ENCODE results near the gene FAM161B. TPM values are rescaled to one million over a fixed set of nuclear protein-coding genes. Genes with fewer than 3 reads are reported as not detected.
A peak's percentile ranks its signal among the peaks of the same experiment; 100 is the strongest.

The FAM161B gene
- total RNA-seq, 2 donors from 2014 or later, result 0.97 to 1.3 TPM

DNA sequence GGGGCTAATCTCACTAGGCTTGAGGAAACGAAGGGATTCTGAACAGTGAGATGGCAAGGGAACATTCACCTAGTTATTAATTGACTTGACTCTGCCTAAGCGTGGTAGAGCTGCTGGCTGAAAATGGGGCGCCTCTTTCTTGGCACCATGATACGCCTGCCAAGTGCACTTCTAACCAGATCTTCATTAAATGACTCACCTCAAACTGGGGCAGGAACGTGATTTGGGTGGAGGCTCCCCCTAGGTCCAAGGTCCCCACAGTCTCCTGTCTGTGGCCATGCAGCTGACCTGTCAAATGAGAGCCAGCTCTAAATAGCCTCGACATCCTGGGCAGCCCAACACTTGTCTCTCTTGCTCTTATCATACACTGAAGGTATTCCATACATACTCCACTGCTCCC is 26.2 kb upstream of the FAM161B start:
- H3K9me3 ChIP-seq (ENCODE audit: control insufficient read depth, low read length), result no peaks in the 10 kb centered on the region
- H3K36me3 ChIP-seq (ENCODE audit: control insufficient read depth, insufficient read depth, low read length), result peaks cover 20% of the 10 kb centered on the region
- no peak overlapping the region for H3K4me3 ChIP-seq (ENCODE audit: low read length)
- WGBS, 2 experiments (ENCODE audit: insufficient coverage in 1 of 2, insufficient read length in 1 of 2), result 96% methylated on average over 5 to 6 of the region's 6 CpGs
- H3K9ac ChIP-seq (ENCODE audit: extremely low read depth, low read length, poor library complexity, severe bottlenecking), result no peak overlapping the region
- H3K4me1 Mint-ChIP-seq, result peaks cover 6% of the 10 kb centered on the region
- peaks cover 34% of the 10 kb centered on the region for H3K36me3 Mint-ChIP-seq (ENCODE audit: low read depth)
- H3K27ac Mint-ChIP-seq, result peak overlapping the region; percentile 21
- no peaks in the 10 kb centered on the region for H3K9me3 Mint-ChIP-seq
- H3K27me3 Mint-ChIP-seq (ENCODE audit: insufficient read depth), result no peaks in the 10 kb centered on the region
- H3K27ac ChIP-seq (ENCODE audit: low read depth, low read length), result no peak overlapping the region
- TF ChIP-seq, protein P1, sequence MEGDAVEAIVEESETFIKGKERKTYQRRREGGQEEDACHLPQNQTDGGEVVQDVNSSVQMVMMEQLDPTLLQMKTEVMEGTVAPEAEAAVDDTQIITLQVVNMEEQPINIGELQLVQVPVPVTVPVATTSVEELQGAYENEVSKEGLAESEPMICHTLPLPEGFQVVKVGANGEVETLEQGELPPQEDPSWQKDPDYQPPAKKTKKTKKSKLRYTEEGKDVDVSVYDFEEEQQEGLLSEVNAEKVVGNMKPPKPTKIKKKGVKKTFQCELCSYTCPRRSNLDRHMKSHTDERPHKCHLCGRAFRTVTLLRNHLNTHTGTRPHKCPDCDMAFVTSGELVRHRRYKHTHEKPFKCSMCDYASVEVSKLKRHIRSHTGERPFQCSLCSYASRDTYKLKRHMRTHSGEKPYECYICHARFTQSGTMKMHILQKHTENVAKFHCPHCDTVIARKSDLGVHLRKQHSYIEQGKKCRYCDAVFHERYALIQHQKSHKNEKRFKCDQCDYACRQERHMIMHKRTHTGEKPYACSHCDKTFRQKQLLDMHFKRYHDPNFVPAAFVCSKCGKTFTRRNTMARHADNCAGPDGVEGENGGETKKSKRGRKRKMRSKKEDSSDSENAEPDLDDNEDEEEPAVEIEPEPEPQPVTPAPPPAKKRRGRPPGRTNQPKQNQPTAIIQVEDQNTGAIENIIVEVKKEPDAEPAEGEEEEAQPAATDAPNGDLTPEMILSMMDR (conservative IDR thresholded peaks at IDR 0.05), result no peak
- DNase-seq, result no peak
- H3K4me3 Mint-ChIP-seq, result no peak overlapping the region
- no peaks in the 10 kb centered on the region for H3K27me3 ChIP-seq (ENCODE audit: control insufficient read depth, insufficient read depth, low read length, poor library complexity, severe bottlenecking)
- H3K4me1 ChIP-seq (ENCODE audit: control insufficient read depth, insufficient read depth, low read length), result peaks cover 6% of the 10 kb centered on the region

DNA sequence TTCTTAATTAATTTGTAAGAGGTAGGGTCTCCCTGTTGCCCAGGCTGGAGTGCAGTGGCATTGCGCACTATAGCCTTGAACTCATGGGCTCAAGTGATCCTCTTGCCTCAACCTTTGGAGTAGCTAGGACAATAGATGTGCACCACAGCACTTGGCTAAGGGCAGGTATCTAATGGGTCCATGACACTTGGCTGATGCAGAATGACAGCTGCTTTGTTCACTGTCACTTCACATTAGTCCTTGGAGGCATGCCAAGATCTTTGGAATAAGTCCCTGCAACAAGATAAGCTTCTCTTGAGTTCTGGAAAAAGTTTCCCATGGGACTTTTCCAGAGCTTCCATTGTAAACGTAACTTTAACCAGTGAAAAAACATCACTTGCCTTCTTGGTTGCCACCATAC is 23.6 kb upstream of the FAM161B start:
- Histone ChIP-seq H3K27ac (ENCODE audit: low read depth, low read length) (no peak overlapping the region), H3K9ac (ENCODE audit: extremely low read depth, low read length, poor library complexity, severe bottlenecking) (no peak overlapping the region), H3K36me3 (ENCODE audit: control insufficient read depth, insufficient read depth, low read length) (peaks cover 33% of the 10 kb centered on the region), H3K4me3 (ENCODE audit: low read length) (no peak overlapping the region), H3K9me3 (ENCODE audit: control insufficient read depth, low read length) (no peaks in the 10 kb centered on the region), H3K4me1 (ENCODE audit: control insufficient read depth, insufficient read depth, low read length) (peaks cover 6% of the 10 kb centered on the region), H3K27me3 (ENCODE audit: control insufficient read depth, insufficient read depth, low read length, poor library complexity, severe bottlenecking) (no peaks in the 10 kb centered on the region)
- H3K4me3 Mint-ChIP-seq, result no peak overlapping the region
- no peaks in the 10 kb centered on the region for H3K9me3 Mint-ChIP-seq
- TF ChIP-seq, protein P1 (conservative IDR thresholded peaks at IDR 0.05), result no peak
- no peak overlapping the region for H3K27ac Mint-ChIP-seq
- 86 to 94% methylated on average over 2 of the region's 2 CpGs for WGBS, 2 experiments (ENCODE audit: insufficient coverage in 1 of 2, insufficient read length in 1 of 2)
- no peaks in the 10 kb centered on the region for H3K27me3 Mint-ChIP-seq (ENCODE audit: insufficient read depth)
- H3K36me3 Mint-ChIP-seq (ENCODE audit: low read depth), result peaks cover 42% of the 10 kb centered on the region
- DNase-seq, result no peak
- peaks cover 6% of the 10 kb centered on the region for H3K4me1 Mint-ChIP-seq

DNA sequence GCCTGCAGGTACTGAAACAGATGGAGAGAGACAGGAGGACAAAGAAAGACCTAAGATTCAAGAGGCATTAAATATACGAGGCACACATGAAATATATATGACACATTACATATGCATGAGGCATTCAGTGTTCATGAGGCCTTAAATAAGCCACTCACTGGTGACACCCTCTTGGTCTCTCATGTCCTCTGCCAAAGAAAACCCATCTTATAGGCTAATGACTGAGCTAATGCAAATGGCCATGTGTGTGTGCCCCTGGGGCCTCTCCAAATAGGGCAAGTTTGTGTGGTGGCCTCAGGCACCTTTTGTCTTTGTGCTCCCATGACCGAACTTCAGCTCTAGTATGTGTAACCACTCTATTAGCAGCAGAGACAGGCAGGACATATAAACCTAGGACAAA is 19.0 kb upstream of the FAM161B start:
- no peak for DNase-seq
- Mint-ChIP-seq H3K27me3 (ENCODE audit: insufficient read depth) (no peaks in the 10 kb centered on the region), H3K4me3 (no peak overlapping the region), H3K4me1 (peaks cover 6% of the 10 kb centered on the region), H3K9me3 (no peaks in the 10 kb centered on the region), H3K36me3 (ENCODE audit: low read depth) (peaks cover 41% of the 10 kb centered on the region), H3K27ac (no peak overlapping the region)
- TF ChIP-seq, protein P1 (conservative IDR thresholded peaks at IDR 0.05), result no peak
- 89 to 90% methylated on average over 1 to 2 of the region's 2 CpGs for WGBS, 2 experiments (ENCODE audit: insufficient coverage in 1 of 2, insufficient read length in 1 of 2)
- peaks cover 49% of the 10 kb centered on the region for H3K36me3 ChIP-seq (ENCODE audit: control insufficient read depth, insufficient read depth, low read length)
- no peak overlapping the region for H3K27ac ChIP-seq (ENCODE audit: low read depth, low read length)
- no peak overlapping the region for H3K4me3 ChIP-seq (ENCODE audit: low read length)
- H3K4me1 ChIP-seq (ENCODE audit: control insufficient read depth, insufficient read depth, low read length), result peaks cover 6% of the 10 kb centered on the region
- no peaks in the 10 kb centered on the region for H3K27me3 ChIP-seq (ENCODE audit: control insufficient read depth, insufficient read depth, low read length, poor library complexity, severe bottlenecking)
- no peaks in the 10 kb centered on the region for H3K9me3 ChIP-seq (ENCODE audit: control insufficient read depth, low read length)
- H3K9ac ChIP-seq (ENCODE audit: extremely low read depth, low read length, poor library complexity, severe bottlenecking), result no peak overlapping the region

Measured in endodermal cell (in vitro differentiated cells).